ENCODE data around the gene WDR37. TPM values are rescaled to one million over a fixed set of nuclear protein-coding genes. Genes with fewer than 3 reads are reported as not detected.
A peak's percentile ranks its signal among the peaks of the same experiment; 100 is the strongest.

WDR37 gene
- total RNA-seq, 4 donors from 2014 or later, result 9.4 to 18.9 (median 11.9) TPM

DNA sequence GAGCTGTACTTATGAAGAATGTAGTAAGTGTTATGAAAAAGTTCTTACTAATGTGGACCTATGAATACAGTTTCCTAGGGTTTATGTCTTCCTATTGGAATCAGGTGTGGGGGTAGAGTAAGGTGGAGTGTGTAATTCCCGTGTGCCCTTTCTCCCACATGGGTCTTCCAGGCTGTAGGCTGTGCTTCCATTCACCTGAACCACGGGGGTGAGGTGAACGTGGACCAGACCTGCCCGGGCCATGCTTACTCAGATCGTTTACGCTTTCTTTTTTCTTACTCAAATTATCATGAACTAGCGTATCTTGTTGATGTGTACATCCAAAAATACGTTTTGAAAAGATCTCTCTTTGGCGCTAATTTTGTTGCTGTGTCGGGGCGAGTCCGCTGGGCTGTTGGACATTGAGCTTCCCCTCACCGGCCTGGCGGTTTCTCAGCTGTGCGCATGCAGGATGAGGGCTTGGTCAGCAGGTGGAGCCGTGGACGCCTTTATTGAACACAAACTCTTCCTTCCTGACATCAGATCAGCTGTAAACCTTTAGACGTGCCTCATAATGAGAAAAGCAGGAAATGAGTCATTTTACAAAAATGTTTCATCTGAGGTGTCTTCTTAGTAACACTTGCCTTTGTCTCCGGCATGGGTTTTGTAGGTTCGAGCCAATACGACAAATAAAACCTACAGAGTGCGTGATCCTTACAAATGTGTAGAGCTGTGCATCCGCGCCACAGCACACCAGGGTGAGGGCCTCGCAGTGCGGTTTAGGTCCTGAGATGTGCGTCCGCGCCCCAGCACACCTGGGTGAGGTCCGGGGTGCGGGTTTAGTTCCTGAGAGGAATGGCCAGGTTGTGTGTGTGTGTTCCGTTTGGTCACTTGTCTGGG is 53.8 kb downstream of the WDR37 start:
- no peak for DNase-seq (ENCODE audit: low spot score in 2 of 2)
- intact Hi-C loops (cut with DNase I; ENCODE audit: low total_unique reads), result no loop called here
- TF ChIP-seq POLR2A (IDR thresholded peaks at IDR 0.05), result no peak
- TF ChIP-seq, protein P1, sequence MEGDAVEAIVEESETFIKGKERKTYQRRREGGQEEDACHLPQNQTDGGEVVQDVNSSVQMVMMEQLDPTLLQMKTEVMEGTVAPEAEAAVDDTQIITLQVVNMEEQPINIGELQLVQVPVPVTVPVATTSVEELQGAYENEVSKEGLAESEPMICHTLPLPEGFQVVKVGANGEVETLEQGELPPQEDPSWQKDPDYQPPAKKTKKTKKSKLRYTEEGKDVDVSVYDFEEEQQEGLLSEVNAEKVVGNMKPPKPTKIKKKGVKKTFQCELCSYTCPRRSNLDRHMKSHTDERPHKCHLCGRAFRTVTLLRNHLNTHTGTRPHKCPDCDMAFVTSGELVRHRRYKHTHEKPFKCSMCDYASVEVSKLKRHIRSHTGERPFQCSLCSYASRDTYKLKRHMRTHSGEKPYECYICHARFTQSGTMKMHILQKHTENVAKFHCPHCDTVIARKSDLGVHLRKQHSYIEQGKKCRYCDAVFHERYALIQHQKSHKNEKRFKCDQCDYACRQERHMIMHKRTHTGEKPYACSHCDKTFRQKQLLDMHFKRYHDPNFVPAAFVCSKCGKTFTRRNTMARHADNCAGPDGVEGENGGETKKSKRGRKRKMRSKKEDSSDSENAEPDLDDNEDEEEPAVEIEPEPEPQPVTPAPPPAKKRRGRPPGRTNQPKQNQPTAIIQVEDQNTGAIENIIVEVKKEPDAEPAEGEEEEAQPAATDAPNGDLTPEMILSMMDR (IDR thresholded peaks at IDR 0.05), result no peak
- 82% methylated on average over 32 of the region's 32 CpGs for WGBS, 2 donors
- no peak overlapping the region for H3K4me3 ChIP-seq (ENCODE audit: low read depth, poor library complexity, severe bottlenecking)

DNA sequence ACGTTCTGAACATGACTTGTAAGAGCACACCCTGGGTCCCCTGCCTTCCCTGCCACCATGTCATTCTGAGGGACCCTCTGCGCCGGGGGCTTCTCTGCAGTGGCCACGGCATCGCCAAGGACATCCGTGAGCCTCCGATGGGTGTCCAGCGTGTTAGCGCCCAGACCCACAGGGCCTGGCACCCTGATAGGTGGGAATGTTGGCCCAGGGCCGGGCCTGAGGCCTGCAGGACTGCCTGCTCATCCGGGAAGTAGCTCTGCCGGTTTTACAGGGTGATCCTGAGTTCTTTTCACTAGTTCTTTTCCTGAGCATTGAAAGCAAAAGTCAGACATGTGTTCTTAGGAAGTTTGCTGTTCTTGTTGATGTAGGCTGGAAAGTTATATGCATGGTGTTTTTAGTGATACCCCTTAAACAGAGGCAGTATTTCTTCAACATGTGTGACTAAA is 54.5 kb downstream of the WDR37 start:
- no peak for TF ChIP-seq POLR2A (IDR thresholded peaks at IDR 0.05)
- TF ChIP-seq, protein P1 (IDR thresholded peaks at IDR 0.05), result no peak
- intact Hi-C loops (cut with DNase I; ENCODE audit: low total_unique reads), result no loop called here
- no peak overlapping the region for H3K4me3 ChIP-seq (ENCODE audit: low read depth, poor library complexity, severe bottlenecking)
- WGBS, 2 donors, result 82 to 89% methylated on average over 11 to 12 of the region's 12 CpGs
- no peak for DNase-seq (ENCODE audit: low spot score in 2 of 2)

DNA sequence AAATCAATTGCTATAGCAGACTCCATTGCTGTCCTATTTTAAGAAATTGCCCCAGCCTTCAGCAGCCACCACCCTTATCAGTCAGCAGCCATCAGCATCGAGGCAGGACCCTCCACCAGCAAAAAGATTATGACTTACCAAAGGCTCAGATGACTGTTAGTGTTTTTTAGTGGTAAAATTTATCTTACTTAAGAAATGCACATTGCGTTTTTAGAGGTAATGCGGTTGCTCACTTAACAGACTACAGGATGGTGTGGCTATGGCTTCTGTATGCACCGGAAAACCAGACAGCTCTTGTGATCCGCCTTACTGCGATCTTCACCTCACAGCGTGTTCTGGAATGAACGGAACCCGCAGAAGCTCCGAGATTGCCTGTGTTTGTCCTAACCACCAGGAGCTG is 58.1 kb downstream of the WDR37 start:
- peak in 1 of 2 donors; percentile 17 for DNase-seq (ENCODE audit: low spot score in 2 of 2)
- TF ChIP-seq, protein P1 (IDR thresholded peaks at IDR 0.05), result no peak
- TF ChIP-seq POLR2A (IDR thresholded peaks at IDR 0.05), result no peak
- intact Hi-C loops (cut with DNase I; ENCODE audit: low total_unique reads), result no loop called here
- 95% methylated on average over 10 of the region's 10 CpGs for WGBS, 2 donors
- H3K4me3 ChIP-seq (ENCODE audit: low read depth, poor library complexity, severe bottlenecking), result no peak overlapping the region

DNA sequence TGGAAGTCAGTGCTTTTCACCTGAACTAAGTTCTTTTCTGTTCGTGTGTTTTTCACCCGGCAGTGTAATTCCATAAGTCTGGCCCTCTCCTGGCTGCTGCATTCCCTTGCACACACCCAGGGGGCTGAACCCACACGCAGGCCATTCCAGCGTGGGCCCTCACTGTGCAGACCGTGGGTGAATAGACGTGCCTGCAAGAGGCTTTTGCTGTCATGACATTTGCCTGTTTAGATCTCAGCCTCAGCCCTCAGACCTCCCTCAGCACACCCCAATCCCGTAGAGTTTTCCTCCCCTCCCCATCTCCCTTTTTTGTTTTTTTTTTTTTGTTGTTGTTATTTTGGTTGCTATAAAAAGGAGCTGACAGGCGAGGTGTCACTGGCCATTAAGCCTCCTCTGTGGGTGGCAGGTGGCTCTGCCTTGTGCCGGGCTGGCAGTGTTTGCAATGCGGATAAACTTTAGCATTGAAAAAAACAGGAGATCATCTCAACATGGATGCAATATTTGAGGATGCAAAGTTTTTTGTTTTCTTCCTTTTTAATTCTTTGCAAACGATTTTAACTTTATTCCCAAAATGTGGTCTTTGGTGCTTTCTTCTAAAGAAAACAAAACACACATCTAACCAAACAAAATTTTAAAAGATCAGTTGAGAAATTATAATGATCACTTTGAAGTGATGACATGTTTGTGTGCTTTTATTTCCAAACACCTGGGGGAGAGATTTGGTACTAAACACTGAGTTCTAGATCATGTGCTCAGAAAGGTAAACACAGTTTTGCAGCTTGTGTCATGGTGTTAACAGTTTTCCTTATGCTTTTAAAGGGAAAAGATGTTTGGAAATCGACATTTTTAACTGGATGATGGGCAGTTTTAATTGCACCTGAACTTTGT is 58.8 kb downstream of the WDR37 start:
- intact Hi-C loops (cut with DNase I; ENCODE audit: low total_unique reads), result no loop called here
- no peak overlapping the region for H3K4me3 ChIP-seq (ENCODE audit: low read depth, poor library complexity, severe bottlenecking)
- no peak for TF ChIP-seq POLR2A (IDR thresholded peaks at IDR 0.05)
- TF ChIP-seq, protein P1 (IDR thresholded peaks at IDR 0.05), result no peak
- peak in 1 of 2 donors; percentile 40 for DNase-seq (ENCODE audit: low spot score in 2 of 2)
- 77 to 84% methylated on average over 12 of the region's 12 CpGs for WGBS, 2 donors

DNA sequence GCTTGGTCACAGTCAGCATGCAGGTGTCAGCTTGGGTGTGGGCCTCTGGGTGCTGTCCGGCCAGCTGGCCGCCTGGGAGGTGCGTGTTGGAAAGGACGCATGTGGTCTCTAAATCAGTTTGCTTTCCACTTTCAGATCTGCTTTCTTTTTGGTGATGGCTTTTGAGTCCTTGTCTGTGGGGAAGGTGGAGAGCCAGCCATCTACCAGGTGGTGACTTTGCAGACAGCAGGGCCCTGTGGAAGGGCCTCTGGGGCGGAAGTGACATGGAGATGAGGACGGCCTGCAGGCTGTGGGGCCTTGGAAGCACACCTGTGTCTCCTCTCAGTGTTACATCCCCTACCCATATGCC is 59.4 kb downstream of the WDR37 start:
- WGBS, 2 donors, result 76 to 89% methylated on average over 6 of the region's 6 CpGs
- intact Hi-C loops (cut with DNase I; ENCODE audit: low total_unique reads), result no loop called here
- no peak for TF ChIP-seq POLR2A (IDR thresholded peaks at IDR 0.05)
- TF ChIP-seq, protein P1 (IDR thresholded peaks at IDR 0.05), result no peak
- peak in 1 of 2 donors; percentile 48 for DNase-seq (ENCODE audit: low spot score in 2 of 2)
- H3K4me3 ChIP-seq (ENCODE audit: low read depth, poor library complexity, severe bottlenecking), result no peak overlapping the region

Data from lower leg skin (tissue), 4 donors.